Measurements from ENCODE around the gene FAM163A.

The FAM163A gene

DNA sequence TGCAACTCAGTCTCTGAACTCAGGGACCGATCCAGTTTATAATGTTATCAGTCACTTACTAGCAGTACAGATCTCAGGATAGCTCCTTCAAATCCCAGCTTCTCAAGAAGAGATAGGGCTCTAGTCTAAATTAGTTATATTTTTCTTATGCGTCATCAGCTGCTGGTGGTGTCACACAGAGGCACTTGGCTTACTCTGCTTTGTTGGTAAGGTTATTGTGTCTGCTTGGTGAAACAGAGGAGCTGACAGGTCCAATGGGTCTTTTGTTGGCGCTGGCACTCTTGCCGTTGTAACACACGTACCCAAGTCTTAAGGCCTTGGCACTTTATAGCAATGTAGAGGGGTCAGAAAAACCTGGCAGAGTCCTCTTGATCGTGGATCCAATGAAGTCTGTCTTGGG is 122.3 kb downstream of the FAM163A start:
- DNase-seq = no peak

Measured in right forelimb (tissue), 1 donor.